ENCODE data around the gene CD244. TPM values are rescaled to one million over a fixed set of nuclear protein-coding genes. Genes with fewer than 3 reads are reported as not detected.

Gene CD244
- total RNA-seq, 1 donor from 2014 or later = not detected

DNA sequence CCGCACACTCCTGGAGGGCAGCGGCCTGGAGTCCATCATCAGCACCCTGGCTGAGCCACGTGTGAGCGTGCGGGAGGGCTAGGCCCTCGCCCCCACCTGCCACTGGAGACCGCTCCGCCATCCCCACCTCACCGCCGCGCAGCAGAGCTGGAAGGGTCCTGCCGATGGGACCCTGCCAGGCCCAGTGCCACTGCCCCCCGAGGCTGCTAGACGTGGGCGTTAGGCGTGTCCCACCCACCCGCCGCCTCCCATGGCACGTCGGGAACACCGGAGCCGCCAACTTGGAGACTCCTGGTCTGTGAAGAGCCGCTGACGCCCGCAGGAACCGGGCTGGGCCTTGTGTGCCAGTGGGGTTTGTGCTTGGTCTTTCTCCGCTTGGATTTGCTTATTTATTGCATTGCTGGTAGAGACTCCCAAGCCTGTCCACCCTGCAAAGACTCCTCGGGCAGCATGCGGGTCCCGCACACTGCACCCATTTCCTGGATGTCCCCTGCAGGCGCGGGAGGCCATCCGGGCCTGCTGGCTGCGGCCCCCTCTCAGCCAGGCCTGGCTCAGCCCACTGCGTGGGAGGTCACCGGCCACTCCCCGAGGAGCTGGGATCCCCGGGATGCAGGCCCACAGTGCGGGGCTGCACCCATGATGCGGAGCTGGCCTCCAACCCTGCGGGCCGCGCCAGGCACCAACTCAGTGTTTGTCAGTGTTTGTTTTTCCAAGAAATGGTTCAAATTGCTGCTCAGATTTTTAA is 60.7 kb downstream of the CD244 start:
- H3K4me3 ChIP-seq (ENCODE audit: low read depth, low read length) = no peak overlapping the region
- no peaks in the 10 kb centered on the region for H3K27me3 ChIP-seq (ENCODE audit: control insufficient read depth, insufficient read depth, low read length)
- TF ChIP-seq, protein P1, sequence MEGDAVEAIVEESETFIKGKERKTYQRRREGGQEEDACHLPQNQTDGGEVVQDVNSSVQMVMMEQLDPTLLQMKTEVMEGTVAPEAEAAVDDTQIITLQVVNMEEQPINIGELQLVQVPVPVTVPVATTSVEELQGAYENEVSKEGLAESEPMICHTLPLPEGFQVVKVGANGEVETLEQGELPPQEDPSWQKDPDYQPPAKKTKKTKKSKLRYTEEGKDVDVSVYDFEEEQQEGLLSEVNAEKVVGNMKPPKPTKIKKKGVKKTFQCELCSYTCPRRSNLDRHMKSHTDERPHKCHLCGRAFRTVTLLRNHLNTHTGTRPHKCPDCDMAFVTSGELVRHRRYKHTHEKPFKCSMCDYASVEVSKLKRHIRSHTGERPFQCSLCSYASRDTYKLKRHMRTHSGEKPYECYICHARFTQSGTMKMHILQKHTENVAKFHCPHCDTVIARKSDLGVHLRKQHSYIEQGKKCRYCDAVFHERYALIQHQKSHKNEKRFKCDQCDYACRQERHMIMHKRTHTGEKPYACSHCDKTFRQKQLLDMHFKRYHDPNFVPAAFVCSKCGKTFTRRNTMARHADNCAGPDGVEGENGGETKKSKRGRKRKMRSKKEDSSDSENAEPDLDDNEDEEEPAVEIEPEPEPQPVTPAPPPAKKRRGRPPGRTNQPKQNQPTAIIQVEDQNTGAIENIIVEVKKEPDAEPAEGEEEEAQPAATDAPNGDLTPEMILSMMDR (IDR thresholded peaks at IDR 0.05; ENCODE audit: insufficient read depth, low read length, poor library complexity, severe bottlenecking) = no peak
- no peak for DNase-seq (ENCODE audit: low read depth)
- H3K36me3 ChIP-seq (ENCODE audit: control insufficient read depth, insufficient read depth, low read length) = no peaks in the 10 kb centered on the region

DNA sequence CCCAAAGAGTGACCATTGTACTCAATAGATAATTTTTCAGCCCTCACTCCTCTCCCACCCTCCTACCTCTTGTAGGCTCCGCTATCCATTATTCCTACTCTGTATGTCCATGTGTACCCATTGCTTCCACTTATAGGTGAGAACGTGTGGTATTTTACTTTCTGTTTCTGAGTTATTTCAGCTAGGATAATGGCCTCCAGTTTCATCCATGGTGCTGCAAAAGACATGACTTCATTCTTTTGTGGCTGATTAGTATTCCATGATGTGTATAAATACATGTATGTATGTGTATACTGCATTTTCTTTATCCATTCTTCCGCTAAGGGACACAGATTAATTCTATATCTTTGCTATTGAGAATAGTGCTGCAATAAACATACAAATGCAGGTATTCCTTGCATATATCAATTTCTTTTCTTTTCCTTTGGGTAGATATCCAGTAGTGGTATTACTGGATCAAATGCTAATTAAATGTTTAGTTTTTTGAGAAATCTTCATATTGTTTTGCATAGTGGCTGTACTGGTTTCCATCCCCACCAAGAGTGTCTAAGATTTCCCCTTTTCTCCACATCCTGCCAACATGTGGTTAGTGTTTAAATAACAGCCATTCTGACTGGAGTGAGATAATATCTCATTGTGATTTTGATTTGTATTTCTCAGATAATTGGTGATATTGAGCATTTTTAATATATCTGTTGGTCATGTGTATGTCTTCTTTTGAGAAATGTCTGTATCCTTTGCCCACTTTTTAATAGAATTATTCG is 61.9 kb downstream of the CD244 start:
- H3K27me3 ChIP-seq (ENCODE audit: control insufficient read depth, insufficient read depth, low read length) = no peaks in the 10 kb centered on the region
- TF ChIP-seq, protein P1 (IDR thresholded peaks at IDR 0.05; ENCODE audit: insufficient read depth, low read length, poor library complexity, severe bottlenecking) = no peak
- no peak overlapping the region for H3K4me3 ChIP-seq (ENCODE audit: low read depth, low read length)
- DNase-seq (ENCODE audit: low read depth) = no peak
- H3K36me3 ChIP-seq (ENCODE audit: control insufficient read depth, insufficient read depth, low read length) = no peaks in the 10 kb centered on the region

DNA sequence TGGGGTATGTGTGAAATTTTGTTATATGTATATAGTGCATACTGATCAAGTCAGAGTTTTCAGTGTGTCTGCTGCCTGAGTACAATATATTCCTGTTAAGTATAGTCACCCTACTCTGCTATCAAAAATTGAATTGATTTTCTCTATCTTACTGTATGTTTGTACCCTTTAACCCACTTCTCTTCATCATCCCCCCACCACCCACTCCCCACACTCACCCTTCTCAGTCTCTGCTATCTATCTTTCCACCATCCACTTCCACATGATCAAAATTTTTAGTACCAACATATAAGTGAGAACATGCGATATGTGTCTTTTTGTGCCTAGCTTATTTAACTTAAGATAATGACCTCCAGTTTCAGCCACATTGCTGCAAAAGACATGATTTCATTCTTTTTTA is 62.5 kb downstream of the CD244 start:
- H3K27me3 ChIP-seq (ENCODE audit: control insufficient read depth, insufficient read depth, low read length) = no peaks in the 10 kb centered on the region
- TF ChIP-seq, protein P1 (IDR thresholded peaks at IDR 0.05; ENCODE audit: insufficient read depth, low read length, poor library complexity, severe bottlenecking) = no peak
- DNase-seq (ENCODE audit: low read depth) = no peak
- no peaks in the 10 kb centered on the region for H3K36me3 ChIP-seq (ENCODE audit: control insufficient read depth, insufficient read depth, low read length)
- no peak overlapping the region for H3K4me3 ChIP-seq (ENCODE audit: low read depth, low read length)

DNA sequence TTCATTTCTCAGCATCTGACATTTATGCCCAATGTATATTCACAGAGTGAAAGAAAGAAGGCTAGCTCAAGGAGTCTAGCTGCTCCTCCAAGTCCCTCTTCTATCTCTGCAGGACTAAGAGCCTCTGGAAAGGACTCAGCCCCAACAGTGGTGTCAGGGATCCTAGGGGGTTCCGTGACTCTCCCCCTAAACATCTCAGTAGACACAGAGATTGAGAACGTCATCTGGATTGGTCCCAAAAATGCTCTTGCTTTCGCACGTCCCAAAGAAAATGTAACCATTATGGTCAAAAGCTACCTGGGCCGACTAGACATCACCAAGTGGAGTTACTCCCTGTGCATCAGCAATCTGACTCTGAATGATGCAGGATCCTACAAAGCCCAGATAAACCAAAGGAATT is 63.0 kb downstream of the CD244 start:
- no peak for DNase-seq (ENCODE audit: low read depth)
- TF ChIP-seq, protein P1 (IDR thresholded peaks at IDR 0.05; ENCODE audit: insufficient read depth, low read length, poor library complexity, severe bottlenecking) = no peak
- Histone ChIP-seq H3K4me3 (ENCODE audit: low read depth, low read length) (no peak overlapping the region), H3K27me3 (ENCODE audit: control insufficient read depth, insufficient read depth, low read length) (no peaks in the 10 kb centered on the region), H3K36me3 (ENCODE audit: control insufficient read depth, insufficient read depth, low read length) (no peaks in the 10 kb centered on the region)

- DNase-seq (ENCODE audit: low read depth) = no peak
- Histone ChIP-seq H3K36me3 (ENCODE audit: control insufficient read depth, insufficient read depth, low read length) (no peaks in the 10 kb centered on the region), H3K27me3 (ENCODE audit: control insufficient read depth, insufficient read depth, low read length) (no peaks in the 10 kb centered on the region), H3K4me3 (ENCODE audit: low read depth, low read length) (no peak overlapping the region)
- TF ChIP-seq, protein P1 (IDR thresholded peaks at IDR 0.05; ENCODE audit: insufficient read depth, low read length, poor library complexity, severe bottlenecking) = no peak
These were observed 64.2 kb downstream of the CD244 start for GRCh38 chr1:160798439-160798838.
